ENCODE measurements around the gene IL36RN.
A peak's percentile ranks its signal among the peaks of the same experiment; 100 is the strongest.

Gene IL36RN

DNA sequence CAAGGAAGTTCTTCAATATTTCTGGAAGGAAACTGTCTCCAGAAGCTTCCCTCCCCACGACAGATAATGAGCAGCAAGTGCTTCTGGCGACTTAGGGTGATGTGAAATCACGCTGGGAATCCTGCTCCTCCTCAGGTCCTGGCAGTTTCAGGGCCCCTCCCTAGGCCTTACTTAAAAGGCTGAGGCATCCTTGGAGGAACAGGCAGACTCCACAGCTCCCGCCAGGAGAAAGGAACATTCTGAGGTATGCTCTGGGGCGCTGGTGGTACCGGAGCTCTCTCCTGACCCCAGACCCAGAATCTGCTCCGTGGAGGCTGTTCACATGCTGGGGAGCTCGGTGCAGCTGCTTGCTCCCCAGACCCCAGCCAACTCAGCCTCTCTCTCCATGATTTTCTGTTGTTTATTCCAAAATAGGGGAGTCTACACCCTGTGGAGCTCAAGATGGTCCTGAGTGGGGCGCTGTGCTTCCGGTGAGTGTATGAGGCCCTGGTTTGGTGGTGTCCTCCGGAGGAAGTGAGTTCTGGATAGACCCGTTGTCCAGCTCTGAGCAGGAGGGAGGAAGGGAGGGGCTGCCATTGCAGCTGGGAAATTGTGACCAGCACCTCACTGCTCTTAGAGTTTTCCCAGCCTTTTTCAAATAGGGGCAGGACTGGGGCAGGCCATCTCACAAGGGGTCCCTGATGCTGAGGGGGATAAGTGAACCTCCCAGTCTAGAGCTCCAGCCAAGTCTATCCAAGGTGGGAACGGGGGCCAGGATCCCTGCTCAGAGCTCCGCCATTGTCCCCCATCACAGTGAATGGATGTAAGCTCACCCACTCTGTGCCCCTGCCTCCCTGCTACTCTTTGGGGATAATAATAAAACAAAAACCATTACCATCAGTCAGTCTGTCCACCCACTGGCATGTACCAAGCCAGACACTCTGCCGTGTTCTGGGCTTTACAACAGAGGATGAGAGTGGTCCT lies at the start of gene IL36RN:
Gene IL36RN, plus strand, starts transcription at position 201 of the 963 bp plus-strand sequence. Its CDS starts 241 bp downstream, at position 442.
- no peak for DNase-seq

DNA sequence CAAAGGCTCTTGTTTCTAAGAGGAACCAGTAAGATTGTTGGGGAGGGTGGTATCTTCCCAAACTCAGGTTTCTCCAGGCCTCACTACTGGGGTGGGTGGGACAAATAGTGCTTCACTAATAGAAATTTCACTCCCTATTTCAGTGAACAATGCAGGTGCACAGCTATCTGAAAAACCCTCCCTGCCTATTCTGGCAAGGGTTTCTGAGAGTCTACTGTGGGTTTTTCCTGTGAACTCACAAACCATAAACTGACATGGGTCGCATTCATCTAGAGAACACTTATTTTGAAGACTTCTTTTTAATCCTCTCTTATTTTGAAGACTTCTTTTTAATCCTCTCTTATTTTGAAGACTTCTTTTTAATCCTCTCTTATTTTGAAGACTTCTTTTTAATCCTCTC lies 49.4 kb upstream of the IL36RN start:
- no peak for DNase-seq

DNA sequence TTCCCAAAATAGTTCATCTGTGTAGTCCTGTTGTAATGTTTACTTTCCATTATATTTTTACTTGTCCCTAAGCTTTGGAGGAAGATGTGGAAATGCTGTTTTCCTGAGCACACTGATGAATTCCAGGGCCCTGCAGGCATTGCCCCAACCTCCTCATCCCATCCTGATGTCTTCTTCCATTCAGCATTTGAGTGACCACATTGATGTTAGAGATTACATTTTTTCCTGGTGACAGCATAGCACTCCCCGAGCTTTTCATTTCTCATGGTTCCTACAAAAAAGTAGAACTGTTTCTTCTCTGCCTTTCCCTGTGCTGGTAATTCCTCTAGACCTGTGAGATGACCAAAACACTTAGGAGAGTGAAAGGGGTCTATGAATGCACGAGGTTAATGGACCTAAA lies 48.9 kb upstream of the IL36RN start:
- no peak for DNase-seq

DNA sequence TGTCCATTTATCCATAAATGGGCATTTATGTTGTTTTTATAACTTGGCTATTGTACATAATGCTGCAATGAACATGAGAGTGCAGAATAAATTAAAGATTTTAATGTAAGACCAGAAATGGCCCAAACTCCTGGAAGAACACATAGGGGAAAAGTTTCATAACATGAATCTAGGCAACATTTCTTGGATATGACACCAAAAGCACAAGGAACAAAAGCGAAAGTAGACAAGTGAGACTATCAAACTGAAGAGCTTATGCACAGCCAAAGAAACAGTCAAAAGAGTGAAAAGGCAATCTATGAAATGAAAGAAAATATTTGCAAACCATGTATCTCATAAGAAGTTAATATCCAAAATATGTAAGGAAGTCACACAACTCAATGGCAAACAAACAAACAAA lies 47.9 kb upstream of the IL36RN start:
- DNase-seq = peak; percentile 20

DNA sequence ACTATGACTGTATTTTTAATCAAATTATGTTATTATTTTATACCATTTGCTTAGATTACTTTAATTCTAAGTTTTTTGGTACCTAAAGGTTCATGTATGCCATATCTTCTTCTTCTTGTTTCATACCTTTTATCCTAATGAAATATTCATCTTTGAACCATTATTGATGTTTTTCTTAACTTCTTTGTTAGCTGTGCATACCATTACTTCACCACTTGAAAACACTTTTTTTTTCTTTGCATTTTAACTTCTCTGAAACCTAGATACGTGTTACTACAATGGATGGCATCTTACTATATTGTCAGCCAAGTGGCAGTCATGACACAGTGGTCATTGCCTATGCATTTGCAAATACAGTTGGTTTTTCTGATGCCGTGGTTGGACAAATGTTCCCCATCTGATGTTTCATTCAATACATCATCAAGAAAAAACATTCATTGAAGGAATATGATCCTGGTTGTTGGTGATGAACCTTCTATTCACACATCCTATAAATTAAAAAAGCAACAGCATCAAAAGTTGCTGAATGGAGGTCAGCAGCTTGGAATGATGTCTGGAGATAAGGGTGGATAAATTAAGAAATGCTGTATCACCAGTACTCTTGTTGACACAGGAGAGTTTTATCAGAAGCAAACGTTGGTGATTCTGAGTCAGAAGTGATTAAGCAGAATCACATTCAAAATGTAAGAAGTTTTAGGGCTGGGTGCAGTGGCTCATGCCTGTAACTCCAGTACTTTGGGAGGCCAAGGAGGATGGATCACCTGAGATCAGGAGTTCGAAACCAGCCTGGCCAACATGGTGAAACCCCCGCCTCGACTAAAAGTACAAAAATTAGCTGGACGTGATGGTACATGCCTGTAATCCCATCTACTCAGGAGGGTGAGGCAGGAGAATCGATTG lies 46.3 kb upstream of the IL36RN start:
- no peak for DNase-seq

DNA sequence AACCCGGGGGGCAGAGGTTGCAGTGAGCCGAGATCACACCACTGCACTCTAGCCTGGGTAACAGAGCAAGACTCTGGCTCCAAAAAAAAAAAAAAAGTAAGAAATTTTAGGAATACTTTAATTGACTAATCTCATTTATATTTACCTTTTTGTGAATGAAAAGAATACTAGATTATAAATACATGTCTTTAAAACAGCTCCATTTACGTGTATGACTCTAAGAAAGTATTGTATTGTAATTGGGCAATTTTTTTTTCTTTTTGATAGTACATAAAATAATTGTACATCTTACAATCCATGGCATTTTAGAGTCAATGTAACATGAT lies 45.7 kb upstream of the IL36RN start:
- no peak for DNase-seq

DNA sequence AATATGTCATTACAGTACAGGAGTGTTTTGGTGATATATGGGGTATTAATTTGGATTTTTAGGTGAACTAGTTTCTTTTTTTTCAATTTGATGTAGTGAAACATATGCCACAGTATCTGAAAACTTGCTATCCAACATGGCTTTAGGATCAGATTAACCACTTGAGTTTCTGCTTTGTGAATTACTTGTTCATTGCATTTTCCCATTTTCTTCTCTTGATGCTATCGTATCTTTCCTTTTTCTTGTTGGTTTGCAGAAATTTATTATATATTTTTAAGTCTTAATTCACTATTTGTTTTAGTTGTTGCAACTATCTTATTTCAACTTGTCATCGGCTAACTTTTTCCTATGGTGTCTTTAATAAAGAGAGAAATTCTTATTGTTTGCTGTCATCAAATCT lies 44.9 kb upstream of the IL36RN start:
- DNase-seq = no peak

DNA sequence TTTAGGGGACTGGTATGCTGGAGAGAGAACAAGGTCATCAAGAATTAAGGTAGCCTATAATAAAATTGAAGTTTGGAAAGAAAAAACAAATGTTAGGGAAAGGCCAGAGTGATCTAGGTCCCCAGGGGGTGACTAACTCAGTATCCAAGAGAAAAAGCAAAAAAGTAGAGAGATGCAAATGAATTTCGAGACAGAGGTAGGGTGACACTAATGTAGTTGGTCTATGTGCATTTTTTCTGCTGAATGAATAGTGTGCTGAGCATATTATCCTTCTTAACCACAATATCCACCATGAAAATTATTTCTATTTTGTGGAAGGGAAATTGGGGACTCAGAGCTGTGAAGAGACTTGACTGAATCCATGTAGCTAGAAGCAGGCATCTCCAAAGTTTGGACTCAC lies 44.0 kb upstream of the IL36RN start:
- no peak for DNase-seq

DNA sequence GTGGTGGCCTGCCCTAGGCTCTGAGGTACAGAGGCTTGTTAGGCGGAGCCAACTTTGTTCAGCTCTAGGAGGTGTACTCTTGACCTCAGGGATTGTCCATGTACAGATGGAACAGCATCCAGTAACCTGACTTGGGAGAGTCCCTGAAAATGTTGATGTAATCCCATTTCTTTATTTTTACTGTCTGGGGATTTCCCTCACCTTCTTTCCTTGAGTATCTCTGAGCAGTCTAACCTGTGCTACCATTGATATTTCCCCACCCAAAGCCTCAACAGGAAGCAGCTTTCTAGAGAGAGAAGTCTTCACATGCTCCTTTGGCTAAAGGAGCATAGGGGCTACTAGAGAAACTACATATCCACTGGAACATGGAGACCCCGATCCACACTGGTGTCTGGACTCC lies 43.3 kb upstream of the IL36RN start:
- DNase-seq = no peak

DNA sequence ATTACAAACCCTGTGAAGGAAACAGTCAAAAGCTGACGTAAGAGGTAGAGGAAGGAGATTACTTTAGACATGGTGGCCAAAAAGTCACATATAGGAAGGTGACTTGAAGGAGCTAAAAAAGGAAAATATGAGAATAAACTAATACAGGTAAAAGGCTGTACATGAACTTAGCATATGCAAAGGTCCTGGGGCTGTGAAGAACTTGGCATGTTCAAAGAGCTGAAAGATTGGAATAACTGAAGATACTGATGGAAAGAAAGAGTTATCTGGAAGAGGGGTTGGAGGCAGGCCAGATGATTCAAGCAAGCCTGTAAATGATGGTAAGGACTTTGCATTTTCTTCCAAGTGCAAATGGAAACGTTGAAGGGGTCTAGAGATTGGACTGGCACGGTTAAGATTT lies 40.5 kb upstream of the IL36RN start:
- DNase-seq = no peak

DNA sequence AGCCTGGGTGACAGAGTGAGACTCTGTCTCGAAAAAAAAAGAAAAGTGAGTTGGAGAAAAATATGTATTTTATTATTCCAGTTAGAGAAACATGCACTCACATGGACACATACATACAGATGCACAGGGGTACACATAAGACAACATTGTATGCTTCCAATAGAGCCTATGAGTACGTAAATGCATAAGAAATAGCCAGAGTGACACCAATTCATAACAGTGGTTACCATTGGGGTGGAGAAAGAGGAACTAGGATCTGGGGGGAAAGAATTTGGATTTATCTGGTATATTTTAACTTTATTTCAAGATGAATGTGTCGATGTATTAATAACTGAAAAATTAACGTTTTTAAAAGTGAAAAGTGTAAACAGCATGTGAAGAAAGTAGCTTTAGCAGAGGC lies 37.7 kb upstream of the IL36RN start:
- no peak for DNase-seq

DNA sequence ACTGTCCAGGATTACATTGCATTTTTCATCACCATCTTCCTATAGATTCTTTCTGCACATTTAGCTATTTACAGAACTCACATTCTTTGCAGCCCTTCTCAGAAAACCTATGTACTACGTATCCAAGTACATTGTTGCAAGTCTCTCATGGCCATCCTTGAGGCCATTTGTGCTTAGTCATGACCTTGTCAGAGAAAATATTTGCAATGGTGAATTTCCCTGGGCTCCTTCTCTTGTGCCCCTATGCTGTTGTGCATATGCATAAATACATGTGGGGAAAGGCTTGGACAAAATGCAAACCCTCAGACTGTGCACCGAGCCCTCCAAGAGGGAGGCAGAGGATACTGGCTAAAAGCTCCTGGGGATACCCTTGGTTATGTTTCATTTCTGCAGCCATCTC lies 34.2 kb upstream of the IL36RN start:
- DNase-seq = no peak

DNA sequence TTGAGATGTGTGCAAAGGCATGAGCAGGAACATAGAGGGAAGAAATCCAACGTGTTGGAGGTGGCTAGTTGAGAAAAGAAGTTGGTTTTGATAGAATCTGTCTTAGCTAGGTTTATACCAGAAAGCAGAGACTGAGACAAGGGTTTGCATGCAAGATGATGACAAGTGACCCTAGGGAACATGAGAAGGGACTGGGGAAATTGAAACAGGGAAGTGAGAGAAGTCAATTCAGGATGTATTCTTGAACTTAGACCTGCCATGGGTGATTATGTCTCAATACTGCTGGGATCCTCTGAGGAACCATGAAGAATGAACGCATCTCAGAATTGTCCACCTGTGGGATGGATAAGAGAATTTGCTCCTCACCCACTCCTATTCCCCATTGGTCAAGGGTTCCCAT lies 33.3 kb upstream of the IL36RN start:
- DNase-seq = peak; percentile 64

DNA sequence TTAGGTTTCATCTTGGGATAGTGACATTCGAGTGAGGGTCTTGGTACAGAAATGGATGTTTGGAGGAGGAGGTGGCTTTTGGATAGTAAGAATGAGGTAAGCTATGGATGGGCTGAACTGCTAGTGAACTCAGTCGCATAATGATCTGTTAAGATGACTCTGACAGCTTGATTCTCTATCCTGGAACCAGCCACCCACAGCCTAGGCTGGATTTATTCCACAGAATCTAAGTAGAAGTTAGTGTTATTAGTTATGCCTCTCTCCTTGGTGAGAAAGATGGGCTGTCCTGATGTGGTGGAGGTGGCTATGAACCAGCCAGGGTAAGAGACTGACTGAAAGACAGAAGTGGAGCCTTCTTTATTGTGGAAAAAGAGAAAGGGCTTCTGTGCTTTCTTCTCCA lies 31.3 kb upstream of the IL36RN start:
- DNase-seq = no peak

DNA sequence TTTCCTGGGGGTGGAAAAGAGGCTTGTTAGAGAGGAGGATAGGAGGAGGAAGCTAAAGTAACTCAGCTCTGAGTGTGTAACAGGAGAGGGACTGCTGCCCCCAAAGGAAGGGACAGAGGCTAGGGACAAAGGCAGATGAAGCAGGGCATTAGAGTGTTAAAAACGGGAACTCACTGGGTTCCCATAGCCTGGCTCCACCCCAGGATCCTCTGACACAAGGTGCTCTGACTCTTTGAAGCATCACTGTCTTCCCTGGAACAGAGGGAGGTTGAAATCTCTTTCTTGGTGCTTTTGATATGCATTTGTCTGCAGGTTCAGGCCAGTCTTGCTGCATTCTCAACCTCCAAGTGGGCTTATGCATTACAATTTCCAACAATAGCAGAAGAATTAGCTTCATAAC lies 30.9 kb upstream of the IL36RN start:
- DNase-seq = peak; percentile 33

DNA sequence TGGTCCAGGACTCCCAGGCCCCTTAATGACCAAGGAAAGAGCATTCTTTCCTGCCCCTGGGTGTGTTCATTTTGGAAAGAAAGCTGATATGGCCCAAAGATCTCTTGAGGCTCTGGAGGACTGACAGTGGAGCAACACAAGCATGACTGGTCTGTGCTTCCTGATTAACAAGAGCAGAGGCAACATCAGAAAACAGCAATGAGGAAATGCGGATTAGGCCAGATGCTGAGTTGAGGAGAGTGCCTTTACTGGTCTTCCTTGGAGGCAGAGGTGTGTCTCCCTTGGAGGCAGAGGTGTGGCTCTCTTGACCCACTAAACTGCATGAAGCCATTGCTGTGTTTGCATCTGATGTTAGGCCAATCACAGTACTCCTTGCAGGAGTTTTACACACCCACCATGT lies 26.3 kb upstream of the IL36RN start:
- peak; percentile 33 for DNase-seq

DNA sequence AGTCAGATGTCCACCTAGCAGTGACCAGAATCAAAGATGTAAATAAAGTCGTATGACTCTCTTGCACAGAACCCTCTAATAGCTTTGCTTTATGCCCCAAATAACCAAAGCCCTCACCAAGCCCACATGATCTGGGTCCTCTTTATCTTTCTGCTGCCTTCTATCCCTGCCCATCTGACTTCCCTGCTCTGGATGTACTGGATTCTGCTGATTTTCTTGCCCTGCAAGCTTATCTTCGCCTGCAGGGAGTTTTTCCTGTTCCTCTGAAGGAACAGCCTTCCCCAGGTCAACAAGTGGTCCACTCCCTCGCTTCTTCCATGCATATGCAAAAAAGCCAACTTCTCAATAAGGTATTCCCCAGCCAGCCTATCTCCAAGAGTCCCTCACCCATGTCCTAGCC lies 25.0 kb upstream of the IL36RN start:
- DNase-seq = no peak

DNA sequence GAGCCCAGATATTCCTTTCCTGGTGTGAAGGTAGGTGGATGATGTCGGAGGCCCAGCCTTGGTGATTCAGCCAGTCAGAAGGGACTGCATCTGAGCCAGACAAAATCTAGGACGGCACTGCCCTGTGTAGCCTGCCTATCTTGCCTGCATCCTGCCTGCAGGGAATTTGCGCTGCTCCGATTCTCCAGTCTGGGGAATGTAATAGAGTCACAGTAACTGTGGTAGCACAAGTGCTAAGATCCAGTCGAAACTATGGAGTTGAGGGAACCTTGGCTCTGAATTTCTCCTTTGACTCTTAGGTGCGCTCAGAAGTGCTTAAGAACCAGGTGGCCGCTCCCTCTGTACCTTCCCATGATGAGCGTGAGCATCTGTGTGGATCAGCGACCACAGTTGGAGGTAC lies 22.2 kb upstream of the IL36RN start:
- no peak for DNase-seq

DNA sequence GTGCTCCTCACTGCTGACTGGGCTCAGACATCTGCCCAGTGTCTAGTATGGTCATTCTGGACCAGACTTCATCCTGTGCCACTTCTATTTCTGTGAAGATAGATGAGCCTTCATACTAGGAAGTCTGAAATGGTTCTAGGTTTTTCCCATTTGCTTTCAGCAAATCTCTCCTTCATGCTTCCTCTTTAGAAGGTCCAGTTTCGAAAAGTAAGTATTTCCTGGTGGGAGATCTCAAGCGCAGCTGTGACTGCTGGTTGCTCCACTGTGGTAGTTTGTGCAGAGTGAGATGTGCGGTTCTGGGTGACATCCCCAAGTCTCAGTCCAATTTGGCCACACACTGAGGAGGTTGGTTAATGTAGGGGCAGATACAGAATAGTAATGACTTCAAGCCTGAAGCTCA lies 20.7 kb upstream of the IL36RN start:
- DNase-seq = peak; percentile 28

DNA sequence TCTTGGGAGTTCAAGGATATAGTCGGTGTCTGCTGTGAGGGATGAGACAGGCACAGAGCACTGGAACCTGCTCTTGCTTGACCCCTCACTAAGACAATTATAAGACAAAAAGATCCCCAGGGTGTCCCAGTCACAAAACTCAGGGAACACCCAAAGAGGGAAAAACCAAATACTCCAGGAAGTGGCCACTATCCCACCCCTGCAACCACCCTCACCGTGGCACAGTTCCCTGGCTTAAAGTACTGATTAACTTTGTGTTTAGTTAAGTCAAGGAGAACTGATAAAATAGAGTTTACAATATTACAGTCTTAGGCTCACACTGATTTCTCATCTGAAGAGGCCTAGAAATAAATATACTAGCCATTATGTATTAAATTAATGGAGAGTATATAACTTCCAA lies 19.8 kb upstream of the IL36RN start:
- DNase-seq = no peak

DNA sequence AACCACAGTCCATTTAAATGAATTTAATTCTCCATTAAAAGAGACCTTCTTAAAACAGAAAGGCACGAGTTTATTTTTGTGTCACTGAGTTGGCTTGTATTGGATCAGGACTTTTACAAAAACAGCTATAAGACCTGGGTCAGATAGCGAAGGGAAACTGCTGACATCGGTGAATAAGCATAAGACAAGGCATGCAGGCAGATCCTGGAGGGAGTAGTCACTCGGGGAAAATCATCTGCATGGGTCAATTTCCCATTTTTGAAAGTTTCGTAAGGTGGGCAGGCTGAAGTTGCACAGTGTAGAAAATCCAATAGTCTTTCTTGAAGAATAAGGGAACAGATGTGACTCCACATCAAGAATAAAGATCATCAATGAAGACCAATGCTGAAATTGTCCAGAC lies 19.3 kb upstream of the IL36RN start:
- DNase-seq = peak; percentile 58

DNA sequence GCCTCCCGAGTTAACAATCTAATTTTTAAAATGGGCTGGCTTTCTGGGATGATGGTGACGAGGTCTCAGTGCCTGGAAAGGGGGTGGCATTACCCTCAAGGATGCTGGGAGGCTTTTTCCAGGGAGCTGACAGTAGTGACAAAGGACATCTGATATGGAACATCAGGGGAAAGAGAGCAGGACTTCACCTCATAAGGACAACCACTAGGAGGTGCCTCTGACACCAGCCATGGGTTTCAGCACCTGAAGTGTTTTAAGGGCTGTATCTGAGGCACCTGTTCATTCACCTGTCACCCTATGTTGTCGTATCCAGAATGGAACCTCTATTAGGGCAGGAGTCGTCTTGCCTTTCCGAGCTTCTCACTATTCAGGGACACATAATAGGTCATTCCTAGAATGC lies 17.1 kb upstream of the IL36RN start:
- DNase-seq = no peak

DNA sequence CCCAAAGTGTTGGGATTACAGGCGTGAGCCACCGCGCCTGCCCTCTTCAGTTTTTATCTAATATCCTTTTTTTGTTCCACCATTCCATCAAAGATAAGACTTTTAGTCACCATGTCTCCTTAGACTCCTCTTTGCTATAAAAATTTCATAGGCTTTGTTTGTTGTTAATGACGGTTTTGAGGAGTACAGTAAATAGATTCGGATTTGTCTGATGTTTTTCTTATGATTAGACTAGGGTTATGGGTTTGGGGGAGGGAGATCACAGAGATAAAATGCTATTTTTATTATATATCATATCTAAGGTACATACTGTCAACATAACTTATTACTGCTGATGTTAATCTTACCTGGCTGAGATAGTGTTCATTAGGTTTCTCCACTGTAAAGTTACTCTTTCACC lies 12.5 kb upstream of the IL36RN start:
- no peak for DNase-seq

All from suppressor macrophage treated with lipopolysaccharide for 4 hours (primary cell).